DOHH2 (cell line): ENCODE results near the gene C14orf180.

Experiments used
- H3F3A ChIP-seq: fragments of 200-600 bp; sonication (generic), shearing (Covaris generic); 2 replicates; pipeline ENCODE4 v1.6.0; 2016; ENCODE audit warnings: antibody characterized with exemption, mild to moderate bottlenecking; ENCODE audit not compliant: control insufficient read depth, insufficient read depth
- H3K27ac ChIP-seq: fragments of 200-600 bp; sonication (generic); 2 replicates; pipeline ENCODE4 v1.5.1; 2014; ENCODE audit warnings: low read depth, mild to moderate bottlenecking, low read length, moderate library complexity
- H3K27me3 ChIP-seq: fragments of 200-600 bp; sonication (generic); 2 replicates; pipeline ENCODE4 v1.6.1; 2014; ENCODE audit warnings: mild to moderate bottlenecking, low read length, mixed read lengths; ENCODE audit not compliant: control insufficient read depth
- H3K36me3 ChIP-seq: fragments of 200-600 bp; sonication (generic); 2 replicates; pipeline ENCODE4 v1.6.1; 2014; ENCODE audit warnings: mild to moderate bottlenecking, low read length, moderate library complexity, mixed read lengths; ENCODE audit not compliant: control insufficient read depth
- H3K4me1 ChIP-seq: fragments of 200-600 bp; sonication (generic); 2 replicates; pipeline ENCODE4 v1.6.1; 2014; ENCODE audit warnings: mild to moderate bottlenecking, low read length, mixed read lengths; ENCODE audit not compliant: control insufficient read depth
- H3K4me2 ChIP-seq: fragments of 200-600 bp; sonication (generic); 2 replicates; pipeline ENCODE4 v1.6.0; 2014; ENCODE audit warnings: mild to moderate bottlenecking, low read length, moderate library complexity
- H3K4me3 ChIP-seq: fragments of 200-600 bp; sonication (generic); 2 replicates; pipeline ENCODE4 v1.5.1; 2014; ENCODE audit warnings: mild to moderate bottlenecking, low read length, mixed read lengths
- H3K79me2 ChIP-seq: fragments of 200-600 bp; sonication (generic); 2 replicates; pipeline ENCODE4 v1.6.1; 2014; ENCODE audit warnings: mild to moderate bottlenecking, low read length, mixed read lengths; ENCODE audit not compliant: control insufficient read depth
- H3K9me2 ChIP-seq: fragments of 200-600 bp; sonication (generic); replicated peaks from 2 replicates; pipeline ENCODE4 v1.6.1; 2014; ENCODE audit warnings: mild to moderate bottlenecking, low read length, mixed read lengths; ENCODE audit not compliant: control insufficient read depth
- H3K9me3 ChIP-seq: fragments of 200-600 bp; sonication (generic); 2 replicates; pipeline ENCODE4 v1.6.1; 2014; ENCODE audit warnings: antibody characterized with exemption, low read length, mixed read lengths; ENCODE audit not compliant: control insufficient read depth, insufficient read depth
- H4K20me1 ChIP-seq: fragments of 200-600 bp; sonication (generic); 2 replicates; pipeline ENCODE4 v1.6.0; 2014; ENCODE audit warnings: low read depth, mild to moderate bottlenecking, antibody characterized with exemption, low read length, moderate library complexity; ENCODE audit not compliant: control insufficient read depth, insufficient read depth
- EZH2phosphoT487 ChIP-seq: fragments of 200-600 bp; sonication (generic); IDR thresholded peaks from 2 replicates; pipeline ENCODE4 v1.6.1; 2017; ENCODE audit warnings: borderline replicate concordance, mild to moderate bottlenecking, antibody characterized with exemption, low read length, moderate library complexity, mixed read lengths
- TF ChIP-seq, protein P1 (sequence below): fragments of 200-600 bp; sonication (generic); IDR thresholded peaks from one replicate; pipeline ENCODE4 v1.5.1; 2014; ENCODE audit warnings: antibody characterized with exemption, mild to moderate bottlenecking, low read depth, low read length; ENCODE audit not compliant: poor library complexity, severe bottlenecking

C14orf180 gene

DNA sequence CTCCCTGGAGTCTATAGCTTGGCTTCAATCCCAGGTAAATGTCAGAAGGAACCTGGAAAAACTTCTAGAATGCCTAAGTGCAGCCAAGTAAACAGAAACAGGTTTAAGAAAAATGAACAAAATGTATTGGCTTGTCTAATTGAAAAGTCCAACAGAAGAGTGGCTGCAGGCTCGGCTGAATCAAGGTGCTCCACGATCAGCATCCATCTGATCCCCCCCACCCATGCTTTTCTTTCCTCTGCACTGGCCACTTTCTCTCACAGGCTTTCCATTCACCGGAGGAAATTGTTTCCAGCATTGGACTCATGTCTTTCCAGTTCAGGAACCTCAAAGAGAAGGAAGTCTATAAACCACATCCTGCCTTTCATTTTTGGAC lies 42.0 kb upstream of the C14orf180 start:
- peaks cover 12% of the 10 kb centered on the region for H3K27me3 ChIP-seq
- TF ChIP-seq EZH2phosphoT487 = no peak
- no peaks in the 10 kb centered on the region for H3K9me3 ChIP-seq
- no peaks in the 10 kb centered on the region for H3K79me2 ChIP-seq
- H3K36me3 ChIP-seq = no peaks in the 10 kb centered on the region
- no peaks in the 10 kb centered on the region for H3F3A ChIP-seq
- no peaks in the 10 kb centered on the region for H3K9me2 ChIP-seq
- no peaks in the 10 kb centered on the region for H3K4me1 ChIP-seq
- H3K4me2 ChIP-seq = no peak overlapping the region
- H3K4me3 ChIP-seq = no peak overlapping the region
- H4K20me1 ChIP-seq = no peaks in the 10 kb centered on the region
- H3K27ac ChIP-seq = no peak overlapping the region

DNA sequence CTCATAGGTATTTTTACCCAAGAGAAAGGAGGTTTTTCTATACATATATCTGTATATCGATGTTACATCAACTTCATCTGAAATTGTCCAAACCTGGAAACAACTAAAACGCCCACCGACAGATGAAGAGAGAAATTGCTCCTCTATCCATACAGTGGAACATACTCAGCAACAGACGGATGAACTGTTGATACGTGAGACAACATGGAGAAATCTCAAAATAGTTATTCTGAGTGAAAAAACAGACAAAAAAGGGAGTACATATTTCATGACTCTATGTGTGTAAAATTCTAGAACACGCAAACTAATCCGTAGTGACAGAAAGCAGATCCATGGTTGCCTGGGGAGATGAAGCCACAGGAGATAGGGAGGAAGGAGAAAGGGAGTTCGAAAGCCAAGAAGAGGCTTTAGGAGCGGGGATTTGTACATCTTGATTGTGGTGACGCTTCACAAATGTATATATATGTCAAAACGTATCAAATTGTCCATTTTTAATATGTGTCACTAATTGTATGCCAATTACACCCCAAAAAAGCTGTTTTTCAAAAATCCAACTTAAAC lies 37.6 kb upstream of the C14orf180 start:
- Histone ChIP-seq H3K4me2 (no peak overlapping the region), H4K20me1 (no peaks in the 10 kb centered on the region), H3K4me3 (no peak overlapping the region), H3K9me2 (no peaks in the 10 kb centered on the region), H3K79me2 (no peaks in the 10 kb centered on the region), H3K27me3 (peaks cover 18% of the 10 kb centered on the region), H3K36me3 (no peaks in the 10 kb centered on the region), H3K9me3 (no peaks in the 10 kb centered on the region), H3K4me1 (no peaks in the 10 kb centered on the region), H3F3A (no peaks in the 10 kb centered on the region), H3K27ac (no peak overlapping the region)
- TF ChIP-seq EZH2phosphoT487 = no peak
- TF ChIP-seq, protein P1, sequence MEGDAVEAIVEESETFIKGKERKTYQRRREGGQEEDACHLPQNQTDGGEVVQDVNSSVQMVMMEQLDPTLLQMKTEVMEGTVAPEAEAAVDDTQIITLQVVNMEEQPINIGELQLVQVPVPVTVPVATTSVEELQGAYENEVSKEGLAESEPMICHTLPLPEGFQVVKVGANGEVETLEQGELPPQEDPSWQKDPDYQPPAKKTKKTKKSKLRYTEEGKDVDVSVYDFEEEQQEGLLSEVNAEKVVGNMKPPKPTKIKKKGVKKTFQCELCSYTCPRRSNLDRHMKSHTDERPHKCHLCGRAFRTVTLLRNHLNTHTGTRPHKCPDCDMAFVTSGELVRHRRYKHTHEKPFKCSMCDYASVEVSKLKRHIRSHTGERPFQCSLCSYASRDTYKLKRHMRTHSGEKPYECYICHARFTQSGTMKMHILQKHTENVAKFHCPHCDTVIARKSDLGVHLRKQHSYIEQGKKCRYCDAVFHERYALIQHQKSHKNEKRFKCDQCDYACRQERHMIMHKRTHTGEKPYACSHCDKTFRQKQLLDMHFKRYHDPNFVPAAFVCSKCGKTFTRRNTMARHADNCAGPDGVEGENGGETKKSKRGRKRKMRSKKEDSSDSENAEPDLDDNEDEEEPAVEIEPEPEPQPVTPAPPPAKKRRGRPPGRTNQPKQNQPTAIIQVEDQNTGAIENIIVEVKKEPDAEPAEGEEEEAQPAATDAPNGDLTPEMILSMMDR = no peak

DNA sequence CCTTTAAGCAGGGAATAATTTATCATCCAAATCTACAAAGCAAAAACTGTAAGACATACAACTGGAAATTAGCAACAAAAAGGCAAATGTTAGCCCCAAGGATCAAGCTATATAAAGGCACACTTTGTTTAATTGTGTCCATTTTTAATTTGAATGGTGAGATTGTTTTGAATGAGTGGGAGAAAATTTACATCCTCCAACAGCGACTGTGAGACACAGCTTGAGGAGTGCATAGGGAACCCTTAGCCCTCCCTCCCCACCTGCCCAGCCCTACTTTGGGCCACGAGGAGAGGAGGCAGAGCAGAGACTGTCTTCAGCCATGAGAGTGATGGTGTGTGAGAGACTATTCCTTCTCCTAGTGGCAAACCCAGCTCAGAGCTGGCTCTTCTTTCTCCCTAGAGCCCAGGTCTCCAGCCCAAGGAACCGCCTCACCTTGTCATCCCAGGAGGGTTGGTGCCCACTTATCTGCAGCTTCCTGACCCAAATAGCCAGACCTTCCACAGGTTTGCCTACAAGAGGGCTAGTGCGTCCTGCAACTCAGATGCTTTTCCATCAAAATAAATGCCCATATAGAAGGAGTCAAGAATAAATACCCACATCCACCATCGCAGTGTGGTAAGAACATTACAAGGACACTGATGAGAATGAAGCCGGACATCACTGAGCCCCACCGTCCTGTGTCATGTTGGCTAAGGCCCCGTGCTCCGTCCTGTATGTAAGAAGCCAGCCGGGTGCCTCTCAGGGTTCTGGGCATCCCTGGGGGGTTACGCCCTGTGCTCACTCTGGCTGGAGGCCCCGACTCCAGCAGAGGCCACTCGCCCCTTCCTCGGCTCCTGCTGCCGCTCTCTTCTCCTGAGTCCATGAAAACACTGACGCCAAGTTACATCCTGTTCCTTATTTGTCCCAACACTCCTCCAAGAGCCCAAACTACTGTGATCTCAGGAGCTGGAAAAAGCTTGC lies 36.4 kb upstream of the C14orf180 start:
- no peak overlapping the region for H3K27ac ChIP-seq
- H3K9me2 ChIP-seq = no peaks in the 10 kb centered on the region
- peaks cover 18% of the 10 kb centered on the region for H3K27me3 ChIP-seq
- no peaks in the 10 kb centered on the region for H3K36me3 ChIP-seq
- no peaks in the 10 kb centered on the region for H3K9me3 ChIP-seq
- no peaks in the 10 kb centered on the region for H3K79me2 ChIP-seq
- H4K20me1 ChIP-seq = no peaks in the 10 kb centered on the region
- H3K4me3 ChIP-seq = no peak overlapping the region
- no peak overlapping the region for H3K4me2 ChIP-seq
- TF ChIP-seq, protein P1 = no peak
- TF ChIP-seq EZH2phosphoT487 = no peak
- no peaks in the 10 kb centered on the region for H3F3A ChIP-seq
- H3K4me1 ChIP-seq = no peaks in the 10 kb centered on the region

DNA sequence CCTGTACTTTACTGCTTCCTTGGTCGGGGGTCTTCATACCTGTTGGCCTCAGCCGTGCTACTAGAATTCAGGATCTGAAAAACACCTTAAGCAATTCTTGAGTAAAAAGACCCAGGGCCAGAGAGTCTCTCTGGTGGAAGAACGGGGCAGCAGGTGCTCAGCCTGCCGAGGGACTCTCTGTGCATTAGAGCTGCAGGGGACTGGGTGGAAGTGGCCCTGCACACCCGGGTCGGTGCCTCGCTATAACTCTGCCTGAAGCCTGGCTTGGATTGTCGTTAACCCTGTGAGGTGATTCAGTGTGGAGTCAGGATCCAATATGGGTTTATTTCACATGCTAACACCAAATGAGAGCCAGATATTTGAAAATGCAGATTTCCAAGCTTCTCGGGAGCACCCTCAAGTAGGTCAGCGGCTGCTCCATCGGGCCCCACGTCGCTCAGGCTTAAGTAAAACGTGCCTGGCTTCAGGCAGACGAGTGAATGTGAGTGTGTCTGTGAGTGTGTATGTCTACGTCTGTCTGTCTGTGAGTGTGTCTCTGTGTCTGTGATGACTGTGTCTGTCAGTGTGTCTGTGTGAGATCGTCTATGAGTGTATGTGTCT lies 35.1 kb upstream of the C14orf180 start:
- H3K79me2 ChIP-seq = no peaks in the 10 kb centered on the region
- H3K36me3 ChIP-seq = no peaks in the 10 kb centered on the region
- no peak overlapping the region for H3K4me2 ChIP-seq
- no peaks in the 10 kb centered on the region for H4K20me1 ChIP-seq
- H3F3A ChIP-seq = no peaks in the 10 kb centered on the region
- no peak for TF ChIP-seq EZH2phosphoT487
- TF ChIP-seq, protein P1 = no peak
- H3K27ac ChIP-seq = no peak overlapping the region
- no peaks in the 10 kb centered on the region for H3K4me1 ChIP-seq
- H3K27me3 ChIP-seq = peaks cover 18% of the 10 kb centered on the region
- H3K4me3 ChIP-seq = no peak overlapping the region
- no peaks in the 10 kb centered on the region for H3K9me2 ChIP-seq
- no peaks in the 10 kb centered on the region for H3K9me3 ChIP-seq
